C1 segment of cervical spinal cord (tissue), 14 donors: ENCODE data around the gene PSPC1.

ENCODE experiments used
- DNase-seq, 14 donors: peaks; one replicate each; lab custom pipeline; 2025; lab: John Stamatoyannopoulos, UW

The PSPC1 gene

DNA sequence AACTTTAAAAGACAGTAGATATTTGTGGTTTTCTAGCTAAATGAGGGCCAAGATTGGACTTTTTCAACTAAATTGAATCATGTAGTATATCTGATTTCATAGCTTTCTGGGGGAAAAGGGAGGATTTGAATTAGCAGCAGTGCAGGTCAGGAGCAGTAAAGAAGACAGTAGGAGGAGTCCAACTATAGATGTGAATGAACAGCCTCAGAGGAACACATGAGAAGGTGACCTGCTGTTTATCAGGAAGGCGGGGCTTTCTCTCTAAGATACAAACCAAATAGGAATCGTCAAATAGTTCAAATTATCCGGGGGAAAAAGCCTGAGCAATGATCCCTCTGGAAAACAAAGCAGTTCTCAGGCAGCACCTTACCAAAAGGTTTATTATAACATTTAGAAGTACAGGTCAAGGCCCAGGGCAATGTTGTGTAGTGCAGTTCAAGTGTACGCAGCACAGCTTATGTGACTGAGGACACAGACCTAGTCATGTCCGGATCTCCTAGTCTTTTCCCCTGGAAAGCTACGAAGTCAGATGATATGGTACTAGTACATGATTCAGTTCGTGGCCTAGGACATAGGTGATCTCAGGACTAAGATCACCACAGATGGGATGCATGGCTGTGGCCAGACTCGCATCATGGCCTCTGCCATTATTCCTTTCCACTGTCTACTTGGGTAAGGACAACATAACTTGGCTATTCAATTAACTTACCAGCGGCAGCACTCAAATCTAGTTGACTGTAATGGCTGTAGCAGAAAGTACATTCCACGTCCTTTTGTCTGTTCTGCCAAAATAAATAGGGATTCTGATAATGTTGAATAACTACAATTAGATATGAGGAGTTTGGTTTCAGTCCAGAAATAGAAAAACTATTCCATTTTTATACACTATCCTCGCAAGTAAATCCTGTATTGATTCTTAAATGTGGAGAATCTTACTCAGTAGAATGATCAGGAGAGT lies 109.0 kb downstream of the PSPC1 start:
- DNase-seq, result no peak

DNA sequence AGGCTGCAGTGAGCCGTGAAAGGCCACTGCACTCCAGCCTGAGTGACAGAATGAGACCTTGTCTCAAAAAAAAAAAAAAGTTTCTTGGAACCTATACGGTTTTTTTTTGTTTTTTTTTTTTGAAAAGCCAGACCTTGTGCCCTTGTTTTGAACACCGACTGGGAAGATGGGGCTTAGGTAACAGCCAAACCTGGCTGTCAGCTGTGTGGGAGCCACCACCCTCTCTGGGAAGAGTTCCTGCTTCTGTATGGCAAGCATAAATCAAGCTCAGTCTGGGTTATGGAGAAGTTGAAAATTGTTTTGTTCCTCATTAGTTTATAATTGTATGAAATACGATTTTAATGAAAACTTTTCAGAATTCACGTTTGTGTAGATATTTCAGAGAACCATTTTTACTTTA lies 109.8 kb downstream of the PSPC1 start:
- no peak for DNase-seq

DNA sequence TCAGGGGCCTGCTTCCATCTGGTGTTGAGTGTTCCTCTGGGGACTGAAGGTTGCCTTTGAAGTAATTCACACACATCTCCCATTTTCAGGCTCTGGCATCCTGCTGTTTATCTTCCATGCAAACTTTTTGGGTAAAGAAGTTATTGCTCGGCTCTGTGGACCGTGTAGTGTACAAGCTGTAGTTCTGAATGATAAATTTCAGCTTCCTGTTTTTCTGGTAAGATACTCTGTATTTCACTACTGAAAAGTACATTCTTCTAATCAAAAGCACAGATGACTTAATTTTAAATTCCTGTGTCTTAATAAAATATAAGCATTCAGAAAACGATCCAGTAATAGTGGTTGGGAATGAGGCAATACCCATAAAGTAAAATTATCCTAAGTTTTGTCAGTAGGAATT lies 112.6 kb downstream of the PSPC1 start:
- DNase-seq, result no peak

DNA sequence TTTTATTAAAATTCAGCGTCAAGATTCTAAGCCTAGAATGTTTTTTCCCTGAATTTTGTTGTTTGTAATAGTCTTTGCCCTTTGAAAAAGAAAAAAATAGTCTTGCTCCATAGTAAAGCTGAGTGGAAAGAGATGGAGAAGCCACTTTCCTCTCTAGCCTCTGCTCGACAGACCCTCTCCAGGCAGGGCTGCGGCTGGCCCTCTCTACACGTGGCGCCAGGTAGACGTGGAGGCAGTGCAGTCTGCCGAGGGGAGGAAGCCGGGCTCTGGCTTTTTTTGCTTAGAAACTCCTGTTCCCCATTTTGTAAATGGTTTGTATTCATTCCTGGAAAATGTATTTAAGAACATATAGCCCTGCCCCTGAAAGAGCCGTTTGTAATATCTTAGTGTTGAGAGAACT lies 114.0 kb downstream of the PSPC1 start:
- no peak for DNase-seq

DNA sequence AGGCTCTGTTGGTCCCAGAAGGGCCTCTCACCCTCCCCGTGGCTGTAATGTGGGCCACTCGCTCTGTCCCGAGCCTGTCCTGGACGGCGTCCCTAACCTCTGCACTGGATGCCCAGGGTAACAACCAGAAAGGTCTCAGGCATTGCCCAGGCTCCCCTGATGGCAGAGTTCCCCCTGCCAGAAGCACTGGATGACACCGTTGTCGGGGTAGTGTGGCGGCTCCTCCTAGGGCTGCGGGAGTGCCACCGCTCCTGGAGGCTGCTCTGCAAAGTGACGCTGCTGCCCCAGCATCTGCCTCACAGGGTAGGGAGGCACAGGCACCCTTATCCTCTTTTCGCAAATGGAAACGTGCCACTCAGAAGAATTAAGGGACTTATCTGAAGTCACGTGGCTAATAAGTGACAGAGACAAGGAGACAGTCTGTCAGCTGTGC lies 117.3 kb downstream of the PSPC1 start:
- DNase-seq, result peak in 4 of 14 donors; percentile 18 to 39 (median 22)

DNA sequence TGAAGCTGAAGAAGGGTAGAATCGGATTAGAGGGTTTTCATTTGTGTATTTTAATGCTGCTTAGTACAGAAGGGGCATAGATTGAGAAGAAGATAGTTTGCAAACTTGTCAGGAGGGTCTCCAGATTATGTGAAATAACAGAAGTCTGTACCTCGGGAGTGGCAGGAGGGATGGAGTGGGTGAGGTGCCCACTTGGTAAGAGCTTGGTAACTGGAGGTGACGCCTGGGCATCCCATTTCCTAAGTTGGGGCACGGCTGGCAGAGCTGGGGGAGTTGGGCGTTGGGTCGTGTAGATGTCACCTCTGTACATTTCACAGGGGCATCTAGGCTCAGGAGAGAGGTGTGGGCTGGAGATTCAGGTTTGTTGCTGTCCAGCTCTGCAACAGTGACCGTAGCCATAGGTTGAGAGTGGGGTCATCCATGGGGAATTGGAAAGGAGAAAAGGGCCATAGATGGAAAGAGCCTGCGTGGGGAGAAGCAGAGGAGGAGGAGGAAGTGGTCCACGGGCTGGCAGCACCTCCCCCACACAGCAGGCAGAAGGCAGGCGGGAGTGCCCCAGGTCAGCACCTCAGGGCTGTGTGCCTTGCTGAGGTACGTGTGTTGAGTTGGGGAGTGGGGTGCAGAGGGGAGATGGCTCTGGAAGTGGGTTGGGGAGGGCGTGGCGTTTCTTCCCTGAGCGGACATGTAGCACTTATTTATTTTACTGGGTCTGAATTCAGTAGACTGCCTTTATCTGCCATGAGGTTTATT lies 118.1 kb downstream of the PSPC1 start:
- no peak for DNase-seq

DNA sequence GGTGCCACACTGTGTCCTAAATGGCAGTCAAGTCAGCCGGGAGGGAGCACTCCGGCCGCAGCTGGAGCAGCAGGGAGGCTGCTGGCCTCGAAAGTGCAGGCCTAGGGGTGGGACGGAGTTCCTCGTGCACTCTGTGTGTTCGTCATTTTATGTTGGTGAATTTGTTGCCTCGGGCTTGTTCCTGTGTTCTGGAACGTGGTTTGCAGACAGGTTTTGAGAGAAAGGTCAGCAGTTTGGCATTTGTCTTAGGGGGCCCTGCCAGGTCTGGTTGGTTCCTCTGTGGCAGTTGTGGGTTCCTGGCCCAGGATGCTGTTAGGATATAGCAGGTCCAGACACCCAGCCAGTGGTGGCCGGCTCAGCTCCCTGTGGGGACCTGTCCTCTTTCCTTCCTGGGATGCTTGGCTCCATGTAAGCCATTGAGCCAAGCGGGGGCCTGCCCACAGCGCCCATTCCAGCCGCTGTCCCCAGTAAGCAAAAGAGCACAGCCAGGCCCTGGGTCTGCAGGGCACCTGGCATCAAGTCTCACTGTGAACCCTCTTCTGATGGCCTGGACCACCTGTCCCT lies 119.2 kb downstream of the PSPC1 start:
- DNase-seq, result peak in 1 of 14 donors; percentile 8

DNA sequence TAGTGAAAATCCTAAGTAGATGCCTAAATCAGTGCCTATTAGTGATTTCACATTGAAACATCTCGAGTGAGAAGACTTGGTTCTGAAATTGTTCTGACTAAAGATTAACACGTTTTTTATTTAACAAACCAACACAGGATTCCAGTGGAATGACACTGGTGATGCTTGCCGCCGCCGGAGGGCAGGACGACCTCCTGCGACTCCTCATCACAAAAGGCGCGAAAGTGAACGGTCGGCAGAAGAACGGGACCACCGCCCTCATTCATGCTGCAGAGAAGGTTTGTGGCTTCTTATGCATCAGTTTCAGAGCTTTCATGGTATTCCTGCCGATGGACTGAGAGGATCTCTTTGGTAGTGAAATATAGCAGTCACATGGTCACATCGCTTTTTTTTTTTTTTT lies 121.2 kb downstream of the PSPC1 start:
- DNase-seq, result no peak

DNA sequence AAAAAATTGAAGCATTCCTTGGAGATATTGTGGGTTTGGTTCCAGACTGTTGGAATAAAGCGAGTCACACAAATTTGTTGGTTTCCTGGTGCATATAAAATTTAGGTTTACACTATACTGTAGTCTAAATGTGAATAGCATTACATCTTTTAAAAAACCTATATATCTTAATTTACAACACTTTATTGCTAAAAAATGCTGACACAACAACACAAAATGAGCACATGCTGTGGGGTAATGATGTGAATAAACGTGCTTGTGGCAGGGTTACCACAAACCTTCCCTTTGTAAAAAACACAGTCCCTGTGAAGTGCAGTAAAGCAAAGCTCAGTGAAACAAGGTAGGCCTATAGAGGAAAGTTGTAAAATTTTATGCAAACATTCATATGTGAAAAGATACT lies 121.6 kb downstream of the PSPC1 start:
- DNase-seq, result no peak

DNA sequence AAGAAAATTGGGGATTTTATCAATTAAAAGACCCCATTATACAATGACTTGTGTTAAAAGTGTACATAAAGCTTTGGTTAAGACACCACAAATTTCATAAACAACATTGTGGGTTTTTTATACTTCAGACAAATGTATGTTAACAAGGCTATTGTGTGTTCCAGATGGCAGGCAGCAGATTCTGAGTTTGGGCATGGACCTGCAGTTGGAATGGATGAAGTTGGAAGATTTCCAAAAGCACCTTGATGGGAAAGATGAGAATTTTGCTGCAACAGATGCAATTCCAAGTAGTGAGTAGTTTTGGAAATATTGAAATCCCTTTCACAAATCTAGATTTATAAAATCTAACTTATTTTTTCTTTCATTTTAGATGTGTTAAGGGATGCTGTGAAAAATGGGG lies 123.9 kb downstream of the PSPC1 start:
- DNase-seq, result peak in 1 of 14 donors; percentile 30

DNA sequence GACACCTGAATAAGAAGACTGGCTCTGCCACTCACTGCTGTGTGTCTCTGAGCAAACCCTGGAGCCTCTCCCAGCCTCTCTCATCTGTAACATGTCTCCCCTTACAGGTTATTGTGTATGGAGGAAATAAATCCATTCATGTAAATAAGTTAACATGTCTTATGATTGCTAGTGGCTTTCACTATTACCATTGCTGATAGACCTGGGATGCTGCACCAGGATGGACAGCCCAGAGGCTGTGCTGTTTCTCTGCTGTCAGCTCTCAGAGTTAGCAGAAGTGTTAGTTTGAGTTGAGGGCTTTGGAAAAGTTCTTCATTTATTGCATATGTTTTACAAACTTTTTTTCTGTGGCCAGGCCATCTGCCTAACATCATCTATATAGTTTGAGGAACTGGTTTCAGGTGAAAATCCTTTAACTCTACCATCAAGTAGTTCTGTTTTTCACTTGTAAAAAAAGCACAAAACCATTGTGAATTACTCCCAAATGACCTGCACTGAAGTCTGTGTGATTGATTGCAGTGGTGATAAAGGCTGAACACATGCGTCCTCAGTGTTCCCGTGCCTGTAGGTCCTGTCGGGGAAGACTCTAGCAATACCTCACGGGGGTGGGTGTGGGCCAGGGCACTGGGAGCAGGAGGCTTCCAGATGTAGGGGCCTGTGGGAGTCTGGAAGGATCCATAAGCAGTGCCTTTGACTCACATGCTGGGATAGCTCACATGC lies 124.7 kb downstream of the PSPC1 start:
- DNase-seq, result no peak
